HG03196 (cell line): Measurements from ENCODE around the gene WDSUB1.

Experiments
- ATAC-seq: cut with Tn5 transposase; IDR thresholded peaks from one replicate; pipeline ENCODE4 v1.9.1; 2021; ENCODE audit not compliant: unreplicated experiment

WDSUB1 gene

DNA sequence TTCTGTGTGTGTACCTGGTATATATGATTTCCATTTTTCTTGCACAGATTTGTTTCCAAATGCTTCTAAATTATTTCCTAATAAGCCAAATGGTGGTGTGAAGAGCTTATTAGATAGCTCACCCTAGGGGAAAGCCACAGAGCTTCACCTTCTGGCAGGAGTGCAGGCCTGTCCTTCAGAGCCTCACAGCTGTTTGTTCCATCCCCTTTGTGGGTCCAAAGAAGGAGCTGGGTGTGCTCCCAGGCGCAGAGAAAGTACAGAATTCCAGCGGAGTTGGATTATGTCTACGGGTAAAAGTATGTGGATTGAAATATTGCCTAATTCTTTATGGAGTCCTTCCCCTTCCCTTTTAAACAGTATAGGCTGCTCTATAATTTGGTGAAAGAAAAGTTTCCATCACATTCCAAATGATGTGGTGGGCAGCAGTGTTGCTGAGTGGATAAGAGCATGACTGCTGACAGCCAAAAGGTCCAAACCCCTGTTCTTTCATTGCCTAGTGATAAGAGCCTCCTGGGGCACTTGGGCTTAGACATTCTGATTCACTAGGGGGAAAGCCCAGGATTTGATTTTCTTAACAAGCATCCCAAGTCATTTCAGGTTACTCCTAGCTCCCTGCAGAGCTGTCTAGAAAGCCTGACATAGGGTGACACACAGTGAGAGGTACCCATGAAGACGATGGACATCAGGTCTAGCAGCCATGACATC, 86.6 kb downstream of the WDSUB1 start:
- no peak for ATAC-seq

DNA sequence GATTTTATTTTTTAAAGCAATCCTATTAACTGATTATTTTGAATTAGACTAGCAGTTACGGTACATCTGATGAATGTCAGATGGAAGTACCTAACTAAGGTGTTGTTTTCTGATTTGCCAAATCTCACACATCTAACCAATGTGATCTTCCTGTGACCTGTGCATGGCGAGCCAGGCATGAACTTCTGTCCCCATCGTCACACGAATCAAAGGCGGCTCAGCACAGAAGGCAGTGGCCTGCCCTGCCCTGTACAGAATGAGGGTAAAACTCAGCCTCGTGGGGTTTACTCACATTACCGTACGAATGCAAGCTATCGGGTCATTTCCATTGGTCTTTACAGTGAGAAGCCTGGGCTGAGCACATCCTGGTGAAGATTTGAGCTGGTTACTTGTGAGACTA, 87.3 kb downstream of the WDSUB1 start:
- no peak for ATAC-seq

DNA sequence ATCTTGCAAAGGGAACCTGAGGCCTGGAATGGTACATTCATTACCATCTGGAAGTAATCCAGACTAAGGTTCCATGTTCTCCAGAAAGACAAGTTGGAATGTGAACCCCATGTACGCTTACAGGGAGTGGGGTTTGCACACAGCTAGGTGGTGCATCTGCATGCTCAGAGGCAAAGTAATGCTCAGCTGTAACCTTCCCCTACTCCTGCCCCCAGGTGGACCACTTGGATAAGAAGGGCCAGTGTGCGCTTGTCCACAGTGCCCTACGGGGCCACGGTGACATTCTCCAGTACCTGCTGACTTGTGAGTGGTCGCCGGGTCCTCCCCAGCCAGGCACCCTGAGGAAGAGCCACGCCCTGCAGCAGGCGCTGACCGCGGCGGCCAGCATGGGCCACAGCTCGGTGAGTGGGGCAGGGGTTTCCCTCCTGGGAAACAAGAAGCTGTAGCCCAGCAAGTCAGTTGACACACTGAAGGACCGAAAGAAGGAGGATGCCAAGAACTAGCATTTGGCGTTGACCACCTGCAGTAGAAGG, 90.0 kb downstream of the WDSUB1 start:
- ATAC-seq: no peak

DNA sequence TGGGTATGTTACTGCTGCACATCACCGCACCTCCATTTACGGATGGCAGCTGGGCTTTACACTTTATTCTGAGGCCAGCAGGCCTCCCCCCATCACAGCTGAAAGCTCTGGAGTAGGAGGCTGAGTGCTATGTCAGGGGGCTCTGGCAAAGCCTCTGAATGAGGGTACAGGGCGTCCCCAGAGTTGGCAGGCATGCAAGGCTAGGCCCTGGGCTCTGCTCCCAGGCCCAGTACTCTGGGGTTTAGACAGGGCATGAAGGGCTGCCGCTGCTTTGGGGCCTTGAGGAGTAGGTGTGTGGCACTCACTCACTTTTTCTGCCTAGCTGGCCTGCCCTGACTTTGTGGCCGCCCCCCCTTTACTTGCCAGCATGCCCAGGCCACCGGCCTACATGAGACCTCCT, 90.8 kb downstream of the WDSUB1 start:
- no peak for ATAC-seq

DNA sequence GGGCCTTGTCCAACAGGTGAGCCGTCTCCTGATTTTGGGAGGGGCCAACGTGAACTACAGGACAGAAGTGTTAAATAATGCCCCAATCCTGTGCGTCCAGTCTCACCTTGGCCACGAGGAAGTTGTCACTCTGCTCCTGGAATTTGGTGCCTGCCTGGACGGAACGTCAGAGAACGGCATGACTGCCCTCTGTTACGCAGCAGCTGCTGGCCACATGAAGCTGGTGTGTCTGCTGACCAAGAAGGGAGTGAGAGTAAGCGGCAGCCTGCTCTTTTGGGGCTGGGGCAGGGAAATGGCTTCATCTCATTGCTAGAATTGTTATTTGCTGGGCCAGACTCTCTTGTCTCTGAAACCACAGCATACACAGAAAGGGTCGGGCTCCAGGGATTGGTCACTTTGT, 92.3 kb downstream of the WDSUB1 start:
- no peak for ATAC-seq

DNA sequence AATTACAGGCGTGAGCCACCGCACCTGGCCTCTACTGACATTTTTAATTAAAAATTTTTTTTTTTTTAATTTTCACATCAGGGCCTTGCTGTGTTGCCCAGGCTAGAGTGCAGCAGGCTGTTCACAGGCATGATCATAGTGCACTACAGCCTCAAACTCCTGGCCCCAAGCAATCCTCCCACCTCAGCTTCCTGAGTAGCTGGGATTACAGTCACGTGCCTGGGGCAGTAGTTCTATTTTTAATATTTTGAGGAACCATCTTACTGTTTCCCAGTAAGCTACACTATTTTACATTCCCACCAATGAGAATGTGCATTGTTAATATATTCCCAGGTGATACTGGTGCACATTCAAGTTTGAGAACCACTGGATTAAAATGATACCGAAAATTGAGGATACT, 92.7 kb downstream of the WDSUB1 start:
- ATAC-seq: no peak

DNA sequence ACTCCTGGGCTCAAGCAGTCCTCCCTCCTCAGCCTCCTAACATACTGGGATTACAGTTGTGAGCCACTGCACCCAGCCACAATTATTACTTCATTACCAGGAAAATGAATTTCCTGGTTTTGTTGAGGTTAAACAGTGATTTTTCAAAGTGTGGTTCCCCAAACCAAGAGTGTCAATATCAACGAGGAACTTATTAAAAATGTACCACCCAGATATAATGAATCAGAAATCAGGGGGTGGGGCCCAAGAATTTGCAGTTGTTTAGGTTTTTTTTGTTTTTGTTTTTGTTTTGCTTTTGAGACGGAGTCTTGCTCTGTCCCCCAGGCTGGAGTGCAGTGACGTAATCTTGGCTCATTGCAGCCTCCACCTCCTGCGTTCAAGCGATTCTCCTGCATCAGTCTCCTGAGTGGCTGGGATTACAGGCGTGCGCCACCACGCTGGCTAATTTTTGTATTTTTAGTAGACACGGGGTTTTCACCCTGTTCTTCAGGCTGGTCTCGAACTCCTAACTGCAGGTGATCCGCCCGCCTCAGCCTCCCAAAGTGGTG, 94.1 kb downstream of the WDSUB1 start:
- ATAC-seq: no peak

DNA sequence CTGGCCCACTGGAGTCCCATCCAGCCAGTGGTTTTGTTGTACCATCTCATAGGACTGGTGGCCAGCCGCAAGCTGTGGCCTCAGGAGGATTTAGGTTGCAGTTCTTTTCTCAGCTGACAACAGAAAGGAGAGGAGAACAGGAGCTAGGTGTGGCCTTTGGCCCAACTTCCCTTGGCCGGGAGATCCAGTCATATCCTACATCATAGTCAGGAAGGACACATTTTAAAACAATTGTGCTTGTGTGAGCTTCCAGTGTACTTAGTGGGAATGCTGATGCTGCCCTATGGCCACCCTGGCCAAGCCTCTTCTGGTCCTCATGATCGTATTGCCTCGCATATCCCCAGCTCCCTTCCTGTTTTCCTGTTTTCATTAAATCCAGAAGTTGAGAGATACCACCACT, 98.1 kb downstream of the WDSUB1 start:
- no peak for ATAC-seq

DNA sequence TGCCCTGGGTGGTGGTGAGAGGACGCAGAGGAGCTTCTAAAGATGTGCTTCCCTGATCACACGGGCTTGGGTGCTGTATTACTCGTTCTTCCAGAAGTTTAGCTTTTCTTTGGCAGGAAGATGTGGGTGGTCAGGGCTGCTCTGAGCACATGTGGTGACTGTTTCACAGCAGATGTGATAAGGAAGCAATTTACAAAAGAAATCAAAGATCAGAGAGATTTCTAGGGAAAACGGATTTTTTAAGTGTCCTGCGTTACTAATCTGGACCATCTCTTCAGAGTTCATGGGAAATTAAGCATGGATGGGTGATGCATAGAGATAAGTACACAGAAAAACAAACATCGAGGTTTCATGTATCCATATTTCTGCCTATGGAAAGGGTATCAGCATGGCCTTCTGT, 99.4 kb downstream of the WDSUB1 start:
- ATAC-seq: no peak

DNA sequence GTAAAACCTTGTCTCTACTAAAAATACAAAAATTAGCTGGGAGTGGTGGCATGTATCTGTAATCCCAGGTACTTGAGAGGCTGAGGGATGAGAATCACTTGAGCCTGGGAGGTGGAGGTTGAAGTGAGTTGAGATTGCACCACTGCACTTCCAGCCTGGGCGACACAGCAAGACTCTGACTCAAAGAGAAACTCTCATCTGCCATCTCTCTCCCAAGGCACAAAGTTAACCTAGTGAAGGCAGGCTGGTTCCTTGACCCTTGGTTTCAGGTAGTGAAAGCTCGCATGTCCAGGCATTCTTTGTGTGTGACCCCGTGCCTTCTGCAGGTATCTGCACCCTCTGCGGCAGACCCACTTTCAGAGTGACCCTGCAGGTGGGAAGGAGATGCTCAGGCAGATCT, 100.0 kb downstream of the WDSUB1 start:
- peak; percentile 37 for ATAC-seq
